SK-N-SH treated with all-trans-retinoic acid at 6 μM for 48 hours (cell line): ENCODE data around the gene LXN.

Experiments used
- ATAC-seq: fragments of 200-7000 bp; cut with Tn5 transposase; 3 replicates; pipeline ENCODE4 v1.9.1; 2020; ENCODE audit warnings: mild to moderate bottlenecking, moderate library complexity
- ARNTL ChIP-seq: fragments of 450-650 bp; formaldehyde crosslinking; IDR thresholded peaks from 2 replicates; pipeline ENCODE4 v1.5.0; 2020; ENCODE audit warnings: low read depth, mild to moderate bottlenecking, moderate library complexity, borderline replicate concordance
- BACH2 ChIP-seq: fragments of 250-450 bp; sonication (Bioruptor Pico); IDR thresholded peaks from 2 replicates; pipeline ENCODE4 v1.9.0; 2021; ENCODE audit warnings: mild to moderate bottlenecking, borderline replicate concordance
- CSDC2 ChIP-seq: fragments of 250-450 bp; sonication (Bioruptor Pico); IDR thresholded peaks from 2 replicates; pipeline ENCODE4 v1.5.0; 2020; ENCODE audit warnings: mild to moderate bottlenecking, moderate library complexity
- ESRRG ChIP-seq: fragments of 250-450 bp; sonication (Bioruptor Pico); IDR thresholded peaks from 2 replicates; pipeline ENCODE4 v1.6.1; 2021; ENCODE audit warnings: mild to moderate bottlenecking
- ISL1 ChIP-seq: fragments of 250-450 bp; sonication (Bioruptor Pico); IDR thresholded peaks from 2 replicates; pipeline ENCODE4 v2.1.2; 2022; ENCODE audit warnings: mild to moderate bottlenecking, moderate library complexity
- OSR1 ChIP-seq: fragments of 250-450 bp; sonication (Bioruptor Pico); IDR thresholded peaks from 2 replicates; pipeline ENCODE4 v1.8.0; 2022; ENCODE audit warnings: moderate library complexity, mild to moderate bottlenecking, inconsistent platforms
- PPARA ChIP-seq: fragments of 250-450 bp; sonication (Bioruptor Pico); IDR thresholded peaks from 2 replicates; pipeline ENCODE4 v1.5.0; 2020; ENCODE audit warnings: mild to moderate bottlenecking, borderline replicate concordance
- RARB ChIP-seq: fragments of 250-450 bp; sonication (Bioruptor Pico); IDR thresholded peaks from 2 replicates; pipeline ENCODE4 v1.8.0; 2021; ENCODE audit warnings: mild to moderate bottlenecking, moderate library complexity
- TCF4 ChIP-seq: fragments of 250-450 bp; sonication (Bioruptor Pico); IDR thresholded peaks from 2 replicates; pipeline ENCODE4 v1.8.0; 2021; ENCODE audit warnings: mild to moderate bottlenecking, moderate library complexity, borderline replicate concordance
- TOX ChIP-seq: fragments of 250-450 bp; sonication (Bioruptor Pico); IDR thresholded peaks from 2 replicates; pipeline ENCODE4 v1.8.0; 2021; ENCODE audit warnings: mild to moderate bottlenecking, moderate library complexity, borderline replicate concordance
- ZC3H10 ChIP-seq: fragments of 250-450 bp; sonication (Bioruptor Pico); IDR thresholded peaks from 2 replicates; pipeline ENCODE4 v1.5.1; 2021; ENCODE audit warnings: mild to moderate bottlenecking, moderate library complexity
- ZFP3 ChIP-seq: fragments of 250-450 bp; sonication (Bioruptor Pico); IDR thresholded peaks from 2 replicates; pipeline ENCODE4 v1.5.0; 2020; ENCODE audit warnings: mild to moderate bottlenecking, moderate library complexity
- ZFP30 ChIP-seq: fragments of 450-650 bp; formaldehyde crosslinking; IDR thresholded peaks from 2 replicates; pipeline ENCODE4 v1.5.0; 2022; ENCODE audit warnings: mild to moderate bottlenecking, moderate library complexity
- ZNF565 ChIP-seq: fragments of 450-650 bp; formaldehyde crosslinking; conservative IDR thresholded peaks from 2 replicates; pipeline ENCODE4 v1.5.0; 2020; ENCODE audit warnings: low read depth, mild to moderate bottlenecking, moderate library complexity
- ZNF70 ChIP-seq: fragments of 450-650 bp; formaldehyde crosslinking; IDR thresholded peaks from 2 replicates; pipeline ENCODE4 v1.5.0; 2020; ENCODE audit warnings: mild to moderate bottlenecking, moderate library complexity
- ZNF8 ChIP-seq: fragments of 450-650 bp; formaldehyde crosslinking; IDR thresholded peaks from 2 replicates; pipeline ENCODE4 v1.5.0; 2020; ENCODE audit warnings: mild to moderate bottlenecking, moderate library complexity
- TF ChIP-seq, protein P1 (sequence below): fragments of 250-450 bp; sonication (Bioruptor Pico); IDR thresholded peaks from 2 replicates; pipeline ENCODE4 v1.5.1; 2021; ENCODE audit warnings: mild to moderate bottlenecking, moderate library complexity
- TF ChIP-seq, protein P2 (sequence below): fragments of 250-450 bp; sonication (Bioruptor Pico); IDR thresholded peaks from 2 replicates; pipeline ENCODE4 v1.8.0; 2020; ENCODE audit warnings: mild to moderate bottlenecking, moderate library complexity, borderline replicate concordance
- TF ChIP-seq, protein P3 (sequence below): fragments of 250-450 bp; sonication (Bioruptor Pico); IDR thresholded peaks from 2 replicates; pipeline ENCODE4 v1.5.1; 2020; ENCODE audit warnings: low read depth, mild to moderate bottlenecking, moderate library complexity
- TF ChIP-seq, protein P4 (sequence below): fragments of 250-450 bp; sonication (Bioruptor Pico); IDR thresholded peaks from 2 replicates; pipeline ENCODE4 v1.5.0; 2020; ENCODE audit warnings: mild to moderate bottlenecking, moderate library complexity
- TF ChIP-seq, protein P5 (sequence below): fragments of 250-450 bp; sonication (Bioruptor Pico); IDR thresholded peaks from 2 replicates; pipeline ENCODE4 v1.8.0; 2021; ENCODE audit warnings: low read depth, mild to moderate bottlenecking, moderate library complexity, borderline replicate concordance

Gene LXN

DNA sequence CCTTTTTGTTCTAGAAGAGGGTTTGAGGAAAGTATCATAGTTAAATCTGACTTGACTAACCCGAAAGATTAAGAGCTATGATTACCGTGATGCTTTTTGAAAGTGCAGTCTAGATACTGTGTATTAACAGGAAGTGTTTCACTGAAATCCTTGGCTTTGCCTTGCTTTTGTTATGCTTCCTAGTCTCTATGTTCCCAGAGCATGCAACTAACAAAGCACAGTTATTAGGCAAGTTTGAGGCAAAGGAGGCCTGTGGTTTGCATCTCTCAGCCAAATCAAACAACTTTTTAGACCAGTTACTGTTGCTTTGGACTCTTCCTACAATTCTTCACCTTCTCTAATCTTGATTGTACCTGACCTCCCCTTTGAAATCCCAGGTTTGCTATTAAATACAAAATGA lies 3.9 kb downstream of the LXN start:
- ATAC-seq = no peak
- TF ChIP-seq ZNF70 (CRISPR knock-in tag) = no peak
- TF ChIP-seq ARNTL (CRISPR knock-in tag) = no peak
- TF ChIP-seq RARB (CRISPR knock-in tag) = no peak
- TF ChIP-seq ESRRG (CRISPR knock-in tag) = no peak
- TF ChIP-seq, protein P1, sequence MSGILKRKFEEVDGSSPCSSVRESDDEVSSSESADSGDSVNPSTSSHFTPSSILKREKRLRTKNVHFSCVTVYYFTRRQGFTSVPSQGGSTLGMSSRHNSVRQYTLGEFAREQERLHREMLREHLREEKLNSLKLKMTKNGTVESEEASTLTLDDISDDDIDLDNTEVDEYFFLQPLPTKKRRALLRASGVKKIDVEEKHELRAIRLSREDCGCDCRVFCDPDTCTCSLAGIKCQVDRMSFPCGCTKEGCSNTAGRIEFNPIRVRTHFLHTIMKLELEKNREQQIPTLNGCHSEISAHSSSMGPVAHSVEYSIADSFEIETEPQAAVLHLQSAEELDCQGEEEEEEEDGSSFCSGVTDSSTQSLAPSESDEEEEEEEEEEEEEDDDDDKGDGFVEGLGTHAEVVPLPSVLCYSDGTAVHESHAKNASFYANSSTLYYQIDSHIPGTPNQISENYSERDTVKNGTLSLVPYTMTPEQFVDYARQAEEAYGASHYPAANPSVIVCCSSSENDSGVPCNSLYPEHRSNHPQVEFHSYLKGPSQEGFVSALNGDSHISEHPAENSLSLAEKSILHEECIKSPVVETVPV (CRISPR knock-in tag) = no peak
- TF ChIP-seq, protein P2, sequence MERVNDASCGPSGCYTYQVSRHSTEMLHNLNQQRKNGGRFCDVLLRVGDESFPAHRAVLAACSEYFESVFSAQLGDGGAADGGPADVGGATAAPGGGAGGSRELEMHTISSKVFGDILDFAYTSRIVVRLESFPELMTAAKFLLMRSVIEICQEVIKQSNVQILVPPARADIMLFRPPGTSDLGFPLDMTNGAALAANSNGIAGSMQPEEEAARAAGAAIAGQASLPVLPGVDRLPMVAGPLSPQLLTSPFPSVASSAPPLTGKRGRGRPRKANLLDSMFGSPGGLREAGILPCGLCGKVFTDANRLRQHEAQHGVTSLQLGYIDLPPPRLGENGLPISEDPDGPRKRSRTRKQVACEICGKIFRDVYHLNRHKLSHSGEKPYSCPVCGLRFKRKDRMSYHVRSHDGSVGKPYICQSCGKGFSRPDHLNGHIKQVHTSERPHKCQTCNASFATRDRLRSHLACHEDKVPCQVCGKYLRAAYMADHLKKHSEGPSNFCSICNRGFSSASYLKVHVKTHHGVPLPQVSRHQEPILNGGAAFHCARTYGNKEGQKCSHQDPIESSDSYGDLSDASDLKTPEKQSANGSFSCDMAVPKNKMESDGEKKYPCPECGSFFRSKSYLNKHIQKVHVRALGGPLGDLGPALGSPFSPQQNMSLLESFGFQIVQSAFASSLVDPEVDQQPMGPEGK (CRISPR knock-in tag) = no peak

DNA sequence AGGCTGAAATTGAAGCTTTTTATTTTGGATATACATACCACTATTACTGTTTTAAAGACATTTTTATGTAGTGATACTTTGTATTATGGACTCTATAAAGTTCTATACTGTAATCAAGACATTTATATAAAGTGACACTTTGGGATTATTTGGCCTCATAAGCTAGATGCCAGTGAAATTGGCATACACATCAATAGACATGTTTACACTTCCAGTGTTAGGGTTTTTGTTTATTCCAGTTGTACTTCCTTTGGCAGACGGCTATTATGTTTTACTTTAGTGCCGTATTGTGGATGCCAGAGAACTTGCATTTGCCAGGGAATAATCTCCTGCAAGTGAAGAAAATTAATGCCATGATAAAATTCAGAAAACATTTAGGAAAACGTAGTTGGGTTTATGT lies 6.0 kb downstream of the LXN start:
- TF ChIP-seq PPARA (CRISPR knock-in tag) = no peak
- TF ChIP-seq ZFP30 (CRISPR knock-in tag) = no peak
- TF ChIP-seq ISL1 (CRISPR knock-in tag) = no peak
- no peak for ATAC-seq

DNA sequence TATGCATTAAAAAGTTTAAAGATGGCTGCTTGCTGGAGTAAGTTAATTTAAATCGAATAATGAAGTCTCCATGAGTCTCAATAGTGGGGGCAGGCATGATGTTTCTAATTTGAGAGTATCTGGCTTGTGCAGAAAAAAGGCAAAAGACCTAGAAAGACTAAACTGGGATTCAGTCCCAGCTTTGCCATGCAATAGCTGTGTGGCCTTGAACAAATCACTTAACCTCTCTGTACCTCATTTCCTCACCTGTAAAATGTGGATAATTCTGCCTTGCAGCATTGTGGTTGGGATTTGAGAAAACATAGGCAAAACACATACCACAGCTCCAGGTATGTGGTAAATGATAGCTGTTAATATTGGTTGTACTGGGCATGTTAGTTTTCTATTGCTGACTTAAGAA lies 8.6 kb downstream of the LXN start:
- TF ChIP-seq, protein P2 (CRISPR knock-in tag) = no peak
- TF ChIP-seq, protein P3, sequence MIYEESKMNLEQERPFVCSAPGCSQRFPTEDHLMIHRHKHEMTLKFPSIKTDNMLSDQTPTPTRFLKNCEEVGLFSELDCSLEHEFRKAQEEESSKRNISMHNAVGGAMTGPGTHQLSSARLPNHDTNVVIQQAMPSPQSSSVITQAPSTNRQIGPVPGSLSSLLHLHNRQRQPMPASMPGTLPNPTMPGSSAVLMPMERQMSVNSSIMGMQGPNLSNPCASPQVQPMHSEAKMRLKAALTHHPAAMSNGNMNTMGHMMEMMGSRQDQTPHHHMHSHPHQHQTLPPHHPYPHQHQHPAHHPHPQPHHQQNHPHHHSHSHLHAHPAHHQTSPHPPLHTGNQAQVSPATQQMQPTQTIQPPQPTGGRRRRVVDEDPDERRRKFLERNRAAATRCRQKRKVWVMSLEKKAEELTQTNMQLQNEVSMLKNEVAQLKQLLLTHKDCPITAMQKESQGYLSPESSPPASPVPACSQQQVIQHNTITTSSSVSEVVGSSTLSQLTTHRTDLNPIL (CRISPR knock-in tag) = no peak
- no peak for TF ChIP-seq RARB (CRISPR knock-in tag)
- no peak for TF ChIP-seq ZNF70 (CRISPR knock-in tag)
- TF ChIP-seq TCF4 (CRISPR knock-in tag) = no peak
- TF ChIP-seq BACH2 (CRISPR knock-in tag) = no peak
- TF ChIP-seq ZNF8 = no peak
- no peak for TF ChIP-seq ZFP30 (CRISPR knock-in tag)
- TF ChIP-seq ISL1 (CRISPR knock-in tag) = no peak
- no peak for TF ChIP-seq ZC3H10 (CRISPR knock-in tag)
- no peak for TF ChIP-seq ZNF565
- TF ChIP-seq CSDC2 = no peak
- no peak for TF ChIP-seq ZFP3 (CRISPR knock-in tag)
- no peak for TF ChIP-seq ARNTL (CRISPR knock-in tag)
- TF ChIP-seq TOX (CRISPR knock-in tag) = no peak
- TF ChIP-seq OSR1 (CRISPR knock-in tag) = no peak
- TF ChIP-seq, protein P4, sequence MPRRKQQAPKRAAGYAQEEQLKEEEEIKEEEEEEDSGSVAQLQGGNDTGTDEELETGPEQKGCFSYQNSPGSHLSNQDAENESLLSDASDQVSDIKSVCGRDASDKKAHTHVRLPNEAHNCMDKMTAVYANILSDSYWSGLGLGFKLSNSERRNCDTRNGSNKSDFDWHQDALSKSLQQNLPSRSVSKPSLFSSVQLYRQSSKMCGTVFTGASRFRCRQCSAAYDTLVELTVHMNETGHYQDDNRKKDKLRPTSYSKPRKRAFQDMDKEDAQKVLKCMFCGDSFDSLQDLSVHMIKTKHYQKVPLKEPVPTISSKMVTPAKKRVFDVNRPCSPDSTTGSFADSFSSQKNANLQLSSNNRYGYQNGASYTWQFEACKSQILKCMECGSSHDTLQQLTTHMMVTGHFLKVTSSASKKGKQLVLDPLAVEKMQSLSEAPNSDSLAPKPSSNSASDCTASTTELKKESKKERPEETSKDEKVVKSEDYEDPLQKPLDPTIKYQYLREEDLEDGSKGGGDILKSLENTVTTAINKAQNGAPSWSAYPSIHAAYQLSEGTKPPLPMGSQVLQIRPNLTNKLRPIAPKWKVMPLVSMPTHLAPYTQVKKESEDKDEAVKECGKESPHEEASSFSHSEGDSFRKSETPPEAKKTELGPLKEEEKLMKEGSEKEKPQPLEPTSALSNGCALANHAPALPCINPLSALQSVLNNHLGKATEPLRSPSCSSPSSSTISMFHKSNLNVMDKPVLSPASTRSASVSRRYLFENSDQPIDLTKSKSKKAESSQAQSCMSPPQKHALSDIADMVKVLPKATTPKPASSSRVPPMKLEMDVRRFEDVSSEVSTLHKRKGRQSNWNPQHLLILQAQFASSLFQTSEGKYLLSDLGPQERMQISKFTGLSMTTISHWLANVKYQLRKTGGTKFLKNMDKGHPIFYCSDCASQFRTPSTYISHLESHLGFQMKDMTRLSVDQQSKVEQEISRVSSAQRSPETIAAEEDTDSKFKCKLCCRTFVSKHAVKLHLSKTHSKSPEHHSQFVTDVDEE (CRISPR knock-in tag) = no peak
- TF ChIP-seq, protein P5, sequence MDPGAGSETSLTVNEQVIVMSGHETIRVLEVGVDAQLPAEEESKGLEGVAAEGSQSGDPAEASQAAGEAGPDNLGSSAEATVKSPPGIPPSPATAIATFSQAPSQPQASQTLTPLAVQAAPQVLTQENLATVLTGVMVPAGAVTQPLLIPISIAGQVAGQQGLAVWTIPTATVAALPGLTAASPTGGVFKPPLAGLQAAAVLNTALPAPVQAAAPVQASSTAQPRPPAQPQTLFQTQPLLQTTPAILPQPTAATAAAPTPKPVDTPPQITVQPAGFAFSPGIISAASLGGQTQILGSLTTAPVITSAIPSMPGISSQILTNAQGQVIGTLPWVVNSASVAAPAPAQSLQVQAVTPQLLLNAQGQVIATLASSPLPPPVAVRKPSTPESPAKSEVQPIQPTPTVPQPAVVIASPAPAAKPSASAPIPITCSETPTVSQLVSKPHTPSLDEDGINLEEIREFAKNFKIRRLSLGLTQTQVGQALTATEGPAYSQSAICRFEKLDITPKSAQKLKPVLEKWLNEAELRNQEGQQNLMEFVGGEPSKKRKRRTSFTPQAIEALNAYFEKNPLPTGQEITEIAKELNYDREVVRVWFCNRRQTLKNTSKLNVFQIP (CRISPR knock-in tag) = no peak
- no peak for TF ChIP-seq PPARA (CRISPR knock-in tag)
- no peak for ATAC-seq
